Measurements from ENCODE around the gene CRTAC1. TPM values are rescaled to one million over a fixed set of nuclear protein-coding genes. Genes with fewer than 3 reads are reported as not detected.

CRTAC1 gene
- total and polyA plus RNA-seq, 8 donors, result 2.5 to 44.0 (median 4.4) TPM

DNA sequence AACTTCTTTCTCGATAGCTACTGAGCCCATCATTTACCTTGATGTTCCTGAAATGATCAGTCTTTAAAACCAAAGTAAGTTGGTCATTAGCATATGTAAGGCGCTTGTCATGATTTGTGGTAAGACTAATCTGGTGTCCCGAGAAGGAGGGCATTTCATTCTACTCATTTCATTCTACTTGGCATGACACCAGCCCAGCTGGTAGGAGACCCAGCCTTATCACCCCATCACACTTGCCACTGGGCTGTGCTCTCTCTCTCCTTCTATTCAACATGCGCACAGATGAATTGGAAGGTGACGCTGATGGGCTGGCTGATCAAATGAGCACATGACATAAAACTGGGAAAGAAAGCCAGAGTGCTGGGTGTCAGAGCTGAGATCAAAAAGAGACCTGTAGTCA, 65.7 kb downstream of the CRTAC1 start:
- H3K4me1 ChIP-seq, result no peaks in the 10 kb centered on the region
- intact Hi-C loops (cut with DNase I), result no loop called here
- no peak for ATAC-seq
- H3K36me3 ChIP-seq, result no peaks in the 10 kb centered on the region
- no peak for DNase-seq
- no peaks in the 10 kb centered on the region for H3K9me3 ChIP-seq
- H3K27ac ChIP-seq, result no peak overlapping the region
- TF ChIP-seq, protein P1, sequence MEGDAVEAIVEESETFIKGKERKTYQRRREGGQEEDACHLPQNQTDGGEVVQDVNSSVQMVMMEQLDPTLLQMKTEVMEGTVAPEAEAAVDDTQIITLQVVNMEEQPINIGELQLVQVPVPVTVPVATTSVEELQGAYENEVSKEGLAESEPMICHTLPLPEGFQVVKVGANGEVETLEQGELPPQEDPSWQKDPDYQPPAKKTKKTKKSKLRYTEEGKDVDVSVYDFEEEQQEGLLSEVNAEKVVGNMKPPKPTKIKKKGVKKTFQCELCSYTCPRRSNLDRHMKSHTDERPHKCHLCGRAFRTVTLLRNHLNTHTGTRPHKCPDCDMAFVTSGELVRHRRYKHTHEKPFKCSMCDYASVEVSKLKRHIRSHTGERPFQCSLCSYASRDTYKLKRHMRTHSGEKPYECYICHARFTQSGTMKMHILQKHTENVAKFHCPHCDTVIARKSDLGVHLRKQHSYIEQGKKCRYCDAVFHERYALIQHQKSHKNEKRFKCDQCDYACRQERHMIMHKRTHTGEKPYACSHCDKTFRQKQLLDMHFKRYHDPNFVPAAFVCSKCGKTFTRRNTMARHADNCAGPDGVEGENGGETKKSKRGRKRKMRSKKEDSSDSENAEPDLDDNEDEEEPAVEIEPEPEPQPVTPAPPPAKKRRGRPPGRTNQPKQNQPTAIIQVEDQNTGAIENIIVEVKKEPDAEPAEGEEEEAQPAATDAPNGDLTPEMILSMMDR (IDR thresholded peaks at IDR 0.05), result no peak
- peaks cover 0 to 63% of the 10 kb centered on the region in 2 donors for H3K27me3 ChIP-seq
- H3K4me3 ChIP-seq, result no peak overlapping the region

DNA sequence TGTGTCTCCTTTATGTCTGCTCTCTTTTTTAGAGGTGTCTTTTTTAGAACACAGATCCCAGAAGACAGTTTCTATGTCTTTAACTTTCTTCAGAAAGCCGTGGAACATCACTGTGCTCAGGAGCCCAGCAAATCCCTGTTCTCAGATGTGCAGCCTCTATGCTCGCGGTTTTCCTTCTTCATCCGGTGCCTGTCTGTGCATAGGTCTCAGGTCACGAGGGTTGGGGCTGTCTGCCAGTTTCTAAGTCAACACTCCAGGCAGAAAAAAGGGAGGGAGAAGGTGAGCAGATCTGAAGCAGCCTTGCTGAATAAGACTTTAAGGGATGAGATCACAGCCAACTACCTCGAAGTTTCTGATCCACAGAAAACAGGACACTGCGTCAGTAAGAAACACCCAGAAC, 68.5 kb downstream of the CRTAC1 start:
- Histone ChIP-seq H3K27me3 (peaks cover 0 to 61% of the 10 kb centered on the region in 2 donors), H3K4me3 (no peak overlapping the region), H3K36me3 (no peaks in the 10 kb centered on the region), H3K9me3 (no peaks in the 10 kb centered on the region), H3K27ac (no peak overlapping the region), H3K4me1 (no peaks in the 10 kb centered on the region)
- TF ChIP-seq, protein P1 (IDR thresholded peaks at IDR 0.05), result no peak
- intact Hi-C loops (cut with DNase I), result no loop called here
- ATAC-seq, result peak; percentile 92
- DNase-seq, result peak in 1 of 4 donors; percentile 42

DNA sequence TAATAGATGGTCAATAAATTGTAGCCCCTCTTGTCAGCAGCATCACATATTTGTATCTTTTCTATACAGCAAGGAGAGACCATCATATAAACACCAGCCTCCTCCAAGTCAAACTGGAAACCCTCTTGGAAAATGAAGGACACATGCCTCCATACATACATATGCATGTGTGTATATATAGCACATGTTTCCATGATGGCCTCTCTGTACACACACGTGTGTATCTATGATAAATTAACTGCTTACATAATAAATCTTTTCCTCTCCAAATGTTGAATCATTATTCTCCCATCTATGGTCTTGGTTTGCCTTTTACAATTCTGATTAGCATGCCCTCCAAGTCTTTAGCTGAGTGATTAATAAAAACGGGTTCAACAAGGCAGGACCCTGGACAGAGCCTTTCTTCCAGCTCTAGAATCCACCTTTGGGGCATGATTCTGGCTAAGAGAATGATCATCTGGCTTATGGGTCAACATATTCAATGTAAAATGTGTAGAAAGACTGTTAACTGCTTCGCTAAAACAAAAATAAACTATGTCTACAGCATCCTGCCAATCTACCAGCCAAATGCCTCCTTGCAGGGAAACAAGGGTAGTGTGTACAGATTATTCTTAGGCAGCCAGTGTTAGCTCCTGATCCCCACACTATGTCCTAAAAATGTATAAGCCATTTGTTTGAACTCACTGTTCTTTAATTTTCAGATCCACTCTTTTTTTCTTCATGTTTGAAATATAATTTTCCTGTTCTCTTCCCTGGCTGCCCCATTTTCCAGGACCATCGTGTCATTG, 70.0 kb downstream of the CRTAC1 start:
- intact Hi-C loops (cut with DNase I), result no loop called here

DNA sequence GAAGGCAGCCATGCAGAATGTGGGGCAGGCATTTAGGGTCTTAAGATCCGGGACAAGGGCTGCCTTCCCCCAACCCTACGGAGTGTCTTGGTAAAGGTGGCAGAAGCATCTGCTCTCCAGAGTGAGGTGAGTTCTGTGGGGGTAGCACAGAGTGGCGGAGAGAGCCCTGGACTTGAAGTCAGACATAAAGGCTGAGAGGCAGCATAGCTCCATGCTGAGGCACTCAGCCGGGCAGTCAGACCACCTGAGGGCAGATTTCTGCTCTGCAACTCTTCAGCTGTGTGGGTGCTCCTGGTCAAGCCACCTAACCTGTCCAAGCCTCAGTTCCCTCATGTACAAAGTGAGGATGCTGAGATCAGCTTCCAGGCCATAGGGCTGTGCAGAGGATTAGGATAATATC, 81.0 kb downstream of the CRTAC1 start:
- TF ChIP-seq, protein P1 (IDR thresholded peaks at IDR 0.05), result no peak
- Histone ChIP-seq H3K27ac (no peak overlapping the region), H3K36me3 (no peaks in the 10 kb centered on the region), H3K27me3 (no peaks in the 10 kb centered on the region), H3K4me3 (no peak overlapping the region), H3K9me3 (peaks cover 0 to 11% of the 10 kb centered on the region in 2 donors), H3K4me1 (no peaks in the 10 kb centered on the region)
- no peak for ATAC-seq
- no peak for DNase-seq
- intact Hi-C loops (cut with DNase I), result no loop called here

More for the DNA sequence above, 70.0 kb downstream of the CRTAC1 start:
- H3K4me1 ChIP-seq, result no peaks in the 10 kb centered on the region
- DNase-seq (no peak), ATAC-seq (no peak)
- peaks cover 0 to 54% of the 10 kb centered on the region in 2 donors for H3K27me3 ChIP-seq
- no peak overlapping the region for H3K4me3 ChIP-seq
- no peaks in the 10 kb centered on the region for H3K36me3 ChIP-seq
- no peak overlapping the region for H3K27ac ChIP-seq
- TF ChIP-seq, protein P1 (IDR thresholded peaks at IDR 0.05), result no peak
- H3K9me3 ChIP-seq, result no peaks in the 10 kb centered on the region

DNA sequence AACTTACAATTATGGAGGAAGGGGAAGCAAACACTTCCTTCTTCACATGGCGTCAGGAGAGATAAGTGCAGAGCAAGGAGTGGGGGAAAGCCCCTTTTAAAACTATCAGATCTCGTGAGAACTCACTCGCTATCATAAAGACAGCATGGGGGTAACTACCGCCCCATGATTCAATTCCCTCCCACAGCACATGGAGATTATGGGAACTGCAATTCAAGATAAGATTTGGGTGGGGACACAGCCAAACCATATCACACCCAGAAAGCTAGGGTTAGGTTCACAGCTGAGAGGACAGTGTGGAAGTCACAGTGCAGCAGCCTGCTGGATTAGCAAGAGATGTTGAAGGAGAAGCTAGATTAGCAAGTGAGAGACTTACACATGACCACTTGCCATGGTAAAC, 81.6 kb downstream of the CRTAC1 start:
- intact Hi-C loops (cut with DNase I), result no loop called here
- TF ChIP-seq, protein P1 (IDR thresholded peaks at IDR 0.05), result no peak
- no peaks in the 10 kb centered on the region for H3K36me3 ChIP-seq
- H3K27ac ChIP-seq, result no peak overlapping the region
- H3K4me3 ChIP-seq, result no peak overlapping the region
- no peaks in the 10 kb centered on the region for H3K4me1 ChIP-seq
- H3K9me3 ChIP-seq, result peaks cover 0 to 11% of the 10 kb centered on the region in 2 donors
- ATAC-seq, result no peak
- H3K27me3 ChIP-seq, result no peaks in the 10 kb centered on the region
- no peak for DNase-seq

Measured in left lung (tissue), 10 donors.